Spleen (tissue), 11 donors: ENCODE results near the gene STK40. TPM values are rescaled to one million over a fixed set of nuclear protein-coding genes. Genes with fewer than 3 reads are reported as not detected.

ENCODE experiments used
- DNase-seq: peaks from one replicate; pipeline ENCODE4 v3.0.0-alpha.2; 2020
- H3K27ac ChIP-seq, 8 donors: fragments of 200-600 bp; sonication (generic) in 7 of 8; 1 replicate in 4 of 8; 2 replicates in 4 of 8; pipeline versions ENCODE4 v1.5.0 to v1.8.0; 2016 to 2021; ENCODE audit warnings: inconsistent platforms in 4 of 8, mild to moderate bottlenecking in 4 of 8, moderate library complexity in 1 of 8
- H3K27me3 ChIP-seq, 7 donors: fragments of 200-600 bp; sonication (generic) in 6 of 7; replicated peaks in 1 of 7; 1 replicate in 4 of 7; 2 replicates in 3 of 7; pipeline versions ENCODE4 v1.5.0 to v1.8.0; 2016 to 2021; ENCODE audit warnings: inconsistent platforms in 3 of 7, mild to moderate bottlenecking in 1 of 7
- H3K36me3 ChIP-seq, 6 donors: fragments of 200-600 bp; sonication (generic) in 5 of 6; 1 replicate in 4 of 6; 2 replicates in 2 of 6; pipeline versions ENCODE4 v1.5.0 to v1.8.0; 2016 to 2021; ENCODE audit warnings: inconsistent platforms in 2 of 6
- H3K4me1 ChIP-seq, 6 donors: fragments of 200-600 bp; sonication (generic) in 5 of 6; 1 replicate in 3 of 6; 2 replicates in 3 of 6; pipeline versions ENCODE4 v1.5.0 to v1.8.0; 2016 to 2021; ENCODE audit warnings: inconsistent platforms in 3 of 6
- H3K4me3 ChIP-seq, 8 donors: fragments of 200-600 bp; sonication (generic) in 7 of 8; 1 replicate in 4 of 8; 2 replicates in 4 of 8; pipeline versions ENCODE4 v1.5.0 to v1.8.0; 2016 to 2021; ENCODE audit warnings: inconsistent platforms in 4 of 8, mild to moderate bottlenecking in 4 of 8, moderate library complexity in 2 of 8
- H3K9me3 ChIP-seq, 8 donors: fragments of 200-600 bp; sonication (generic) in 7 of 8; 1 replicate in 4 of 8; 2 replicates in 4 of 8; pipeline versions ENCODE4 v1.5.0 to v1.8.0; 2016 to 2021; ENCODE audit warnings: inconsistent platforms in 4 of 8
- POLR2A ChIP-seq, 3 donors: fragments of 450-650 bp; IDR thresholded peaks; one replicate each; pipeline ENCODE4 v1.5.1; 2017; ENCODE audit warnings: antibody characterized with exemption in 3 of 3, mild to moderate bottlenecking in 1 of 3
- POLR2AphosphoS5 ChIP-seq, 3 donors: sonication (generic); formaldehyde crosslinking; IDR thresholded peaks; one replicate each; pipeline ENCODE4 v1.5.1; 2017; ENCODE audit warnings: antibody characterized with exemption in 3 of 3
- WGBS, 5 donors: extraction: QIAGEN DNeasy Blood & Tissue Kit in 3 of 5; methylation state at CpG; one replicate each; pipeline versions ENCODE4 v1.1.5 to v1.1.7; 2013 to 2018; 5-methylcytosine and 5-hydroxymethylcytosine counted together
- intact Hi-C: fragments of 100-400 bp; cut with DNase I; formaldehyde crosslinking; loops from one replicate; pipeline ENCODE4 v1.15.0; 2023; ENCODE audit warnings: low total_unique reads
- polyA plus RNA-seq, 3 donors: library from polyadenylated mRNA; stranded (reverse); fragments of 200-250 nt; gene quantifications; one replicate each; pipeline ENCODE4 v1.2.1, GENCODE V29; 2013
- total RNA-seq, 7 donors: library from RNA; depleted of rRNA in 3 of 7; stranded (reverse); fragments of >200 nt in 3 of 7; fragmentation: NEBNext Ultra II Directional in 4 of 7; extraction: Animal tissue kit (Norgen Biotek cat#: 25700) in 4 of 7; gene quantifications; one replicate each; pipeline versions ENCODE4 v1.1.0 to v1.2.1, GENCODE V29; 2016 to 2021
- TF ChIP-seq, protein P1 (sequence below), 11 experiments: fragments of 200-600 bp in 7 of 11; fragments of 450-650 bp in 4 of 11; sonication (generic) in 4 of 11; IDR thresholded peaks in 8 of 11; conservative IDR thresholded peaks in 3 of 11; 1 replicate in 7 of 11; 2 replicates in 4 of 11; pipeline versions ENCODE4 v1.4.0 to v1.8.0; 2016 to 2021; ENCODE audit warnings: antibody characterized with exemption in 11 of 11, inconsistent platforms in 4 of 11, mild to moderate bottlenecking in 1 of 11
- donor health status: healthy with polysubstance abuse.
- donor health status: DM: no; HTN: no; CAD: no; lungs with moderate emphysema.
- donor health status: DM: no; HTN: no; CAD: no.
- donor health status: Bipolar disorder and iron deficiency.
- donor health status: healthy.
- donor health status: DM: no; HTN: no; CAD: no.
- donor health status: DM: yes; HTN: yes; CAD: no.

The STK40 gene
- total and polyA plus RNA-seq, 10 donors = 13.7 to 79.2 (median 48.9) TPM

GRCh38 chr1:36351227-36351977 is 34.3 kb downstream of the STK40 start:
- intact Hi-C loops = no loop called here
- Histone ChIP-seq H3K36me3 (peaks cover 0 to 97% (median 51%) of the 10 kb centered on the region in 6 donors), H3K4me1 (peaks cover 40 to 64% (median 48%) of the 10 kb centered on the region in 6 donors), H3K9me3 (no peaks in the 10 kb centered on the region), H3K27me3 (no peaks in the 10 kb centered on the region), H3K27ac (peak overlapping the region in 7 of 8 donors; percentile 78 to 86 (median 79)), H3K4me3 (peak overlapping the region in 1 of 8 donors; percentile 43)
- peak; percentile 75 for DNase-seq
- 66 to 72% (median 70%) methylated on average over 11 to 14 of the region's 14 CpGs for WGBS, 5 donors
- no peak for TF ChIP-seq POLR2A (IDR thresholded peaks at IDR 0.05)
- no peak for TF ChIP-seq POLR2AphosphoS5 (IDR thresholded peaks at IDR 0.05)
- TF ChIP-seq, protein P1, sequence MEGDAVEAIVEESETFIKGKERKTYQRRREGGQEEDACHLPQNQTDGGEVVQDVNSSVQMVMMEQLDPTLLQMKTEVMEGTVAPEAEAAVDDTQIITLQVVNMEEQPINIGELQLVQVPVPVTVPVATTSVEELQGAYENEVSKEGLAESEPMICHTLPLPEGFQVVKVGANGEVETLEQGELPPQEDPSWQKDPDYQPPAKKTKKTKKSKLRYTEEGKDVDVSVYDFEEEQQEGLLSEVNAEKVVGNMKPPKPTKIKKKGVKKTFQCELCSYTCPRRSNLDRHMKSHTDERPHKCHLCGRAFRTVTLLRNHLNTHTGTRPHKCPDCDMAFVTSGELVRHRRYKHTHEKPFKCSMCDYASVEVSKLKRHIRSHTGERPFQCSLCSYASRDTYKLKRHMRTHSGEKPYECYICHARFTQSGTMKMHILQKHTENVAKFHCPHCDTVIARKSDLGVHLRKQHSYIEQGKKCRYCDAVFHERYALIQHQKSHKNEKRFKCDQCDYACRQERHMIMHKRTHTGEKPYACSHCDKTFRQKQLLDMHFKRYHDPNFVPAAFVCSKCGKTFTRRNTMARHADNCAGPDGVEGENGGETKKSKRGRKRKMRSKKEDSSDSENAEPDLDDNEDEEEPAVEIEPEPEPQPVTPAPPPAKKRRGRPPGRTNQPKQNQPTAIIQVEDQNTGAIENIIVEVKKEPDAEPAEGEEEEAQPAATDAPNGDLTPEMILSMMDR (IDR thresholded peaks at IDR 0.05 in 8 of 11, conservative IDR thresholded peaks at IDR 0.05 in 3 of 11) = peak in 1 of 11 experiments; percentile 14

DNA sequence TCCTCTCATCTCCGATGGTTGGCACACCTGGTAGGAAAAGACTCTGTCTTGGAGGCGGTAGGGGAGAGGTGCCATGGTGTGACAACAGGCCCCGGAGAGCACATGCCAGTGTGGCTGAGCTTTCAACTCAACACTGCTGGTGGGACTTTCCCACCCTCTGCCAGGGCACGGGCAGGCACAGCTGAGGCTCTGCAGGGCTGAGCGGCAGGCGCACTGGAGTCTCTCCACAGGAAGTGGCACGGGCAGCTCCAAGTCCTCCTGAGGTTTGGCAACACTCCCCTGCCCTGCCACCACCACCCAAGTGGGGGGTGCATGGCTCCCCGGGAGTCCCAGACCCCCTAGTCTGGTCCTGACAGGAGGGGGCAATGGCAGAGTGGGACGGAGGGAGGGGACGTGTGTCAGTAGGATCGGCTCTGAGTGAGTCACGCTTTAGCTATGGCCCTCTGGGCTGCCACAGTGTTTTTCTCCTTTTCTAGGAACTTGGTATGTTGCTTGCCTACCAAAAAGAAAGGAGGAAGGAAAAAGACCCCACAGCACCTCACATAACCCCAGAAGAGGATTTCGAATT is 35.0 kb downstream of the STK40 start:
- peaks cover 0 to 97% (median 52%) of the 10 kb centered on the region in 6 donors for H3K36me3 ChIP-seq
- intact Hi-C loops = no loop called here
- peak overlapping the region; percentile 63 to 86 (median 78) for H3K27ac ChIP-seq
- 12 to 25% (median 21%) methylated on average over 9 to 13 of the region's 13 CpGs for WGBS, 5 donors
- peak overlapping the region in 1 of 8 donors; percentile 43 for H3K4me3 ChIP-seq
- no peaks in the 10 kb centered on the region for H3K27me3 ChIP-seq
- H3K9me3 ChIP-seq = no peaks in the 10 kb centered on the region
- peak; percentile 85 for DNase-seq
- H3K4me1 ChIP-seq = peaks cover 40 to 64% (median 48%) of the 10 kb centered on the region in 6 donors
- TF ChIP-seq POLR2AphosphoS5 (IDR thresholded peaks at IDR 0.05) (peak; percentile 8 to 74 (median 56)), POLR2A (IDR thresholded peaks at IDR 0.05) (no peak)
- TF ChIP-seq, protein P1 (IDR thresholded peaks at IDR 0.05 in 8 of 11, conservative IDR thresholded peaks at IDR 0.05 in 3 of 11) = no peak

DNA sequence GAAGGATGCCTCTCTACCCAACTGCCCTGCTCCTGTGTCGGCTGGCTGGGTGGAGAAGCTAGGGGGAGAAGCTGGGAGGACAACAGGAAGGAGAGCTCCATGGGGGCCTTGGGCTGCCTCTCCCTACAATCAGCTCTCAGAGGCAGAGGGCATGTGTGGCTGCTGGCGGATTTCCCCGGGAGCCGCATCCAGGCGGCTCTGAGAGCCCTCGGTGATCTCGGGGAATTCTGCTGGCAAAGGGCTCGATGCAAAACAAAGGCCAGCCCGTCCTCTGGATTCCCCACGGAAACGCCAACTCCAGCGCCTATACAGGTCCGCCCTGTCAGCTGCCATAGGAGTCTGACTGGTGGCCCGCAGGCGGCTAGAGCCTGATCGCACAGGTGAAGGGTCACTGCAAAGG is 35.9 kb downstream of the STK40 start:
- peak; percentile 77 for DNase-seq
- intact Hi-C loops = loop anchor here (10.0 kb wide), 1 partner anchor 65 kb away; no protein-coding TSS in a partner anchor
- 62 to 73% (median 69%) methylated on average over 14 to 16 of the region's 16 CpGs for WGBS, 5 donors
- TF ChIP-seq POLR2AphosphoS5 (IDR thresholded peaks at IDR 0.05) = peak in 2 of 3 donors; percentile 41
- TF ChIP-seq, protein P1 (IDR thresholded peaks at IDR 0.05 in 8 of 11, conservative IDR thresholded peaks at IDR 0.05 in 3 of 11) = no peak
- Histone ChIP-seq H3K4me3 (peak overlapping the region in 1 of 8 donors; percentile 43), H3K36me3 (peaks cover 0 to 97% (median 54%) of the 10 kb centered on the region in 6 donors), H3K4me1 (peaks cover 40 to 68% (median 50%) of the 10 kb centered on the region in 6 donors), H3K27ac (peak overlapping the region; percentile 63 to 86 (median 78)), H3K9me3 (no peaks in the 10 kb centered on the region), H3K27me3 (no peaks in the 10 kb centered on the region)

- DNase-seq = peak; percentile 85
- H3K27ac ChIP-seq = peak overlapping the region; percentile 63 to 86 (median 78)
- peak overlapping the region in 1 of 8 donors; percentile 43 for H3K4me3 ChIP-seq
- no peaks in the 10 kb centered on the region for H3K9me3 ChIP-seq
- H3K36me3 ChIP-seq = peaks cover 0 to 97% (median 53%) of the 10 kb centered on the region in 6 donors
- intact Hi-C loops = loop anchor here (10.0 kb wide), 1 partner anchor 66 kb away; no protein-coding TSS in a partner anchor
- H3K4me1 ChIP-seq = peaks cover 40 to 74% (median 53%) of the 10 kb centered on the region in 6 donors
- 22 to 52% (median 30%) methylated on average over 7 of the region's 7 CpGs for WGBS, 5 donors
- H3K27me3 ChIP-seq = no peaks in the 10 kb centered on the region
- TF ChIP-seq, protein P1 (IDR thresholded peaks at IDR 0.05 in 8 of 11, conservative IDR thresholded peaks at IDR 0.05 in 3 of 11) = no peak
- TF ChIP-seq POLR2AphosphoS5 (IDR thresholded peaks at IDR 0.05) (no peak), POLR2A (IDR thresholded peaks at IDR 0.05) (no peak)
These were observed 36.5 kb downstream of the STK40 start for GRCh38 chr1:36349241-36349671.
